Panc1 (cell line): ENCODE results near the gene SLIT3. TPM values are rescaled to one million over a fixed set of nuclear protein-coding genes. Genes with fewer than 3 reads are reported as not detected.

ENCODE experiments used
- ATAC-seq: fragments of 200-7000 bp; cut with Tn5 transposase; 2 replicates; pipeline ENCODE4 v1.9.1; 2020; ENCODE audit warnings: mild to moderate bottlenecking, moderate library complexity
- BruUV-seq: library from RNA; stranded (reverse); fragments of 400-500 nt; replicated peaks from 2 replicates; lab custom pipeline; 2021; lab: Mats Ljungman, UMichigan
- CTCF ChIA-PET: fragments of 300-600 bp; sonication (Branson Sonifier 250); formaldehyde crosslinking; loops from one replicate; lab custom pipeline; 2022; ENCODE audit warnings: antibody characterized with exemption; lab: Charles Lee
- POLR2A ChIA-PET: fragments of 300-600 bp; sonication (Branson Sonifier 250); formaldehyde crosslinking; loops from one replicate; lab custom pipeline; 2022; ENCODE audit warnings: antibody characterized with exemption; lab: Charles Lee
- DNase-seq: peaks from one replicate; pipeline ENCODE4 v3.0.0-alpha.2; 2010; ENCODE audit warnings: low read depth, low spot score
- H3K27ac ChIP-seq: 2 replicates; pipeline ENCODE4 v1.5.1; 2011; ENCODE audit warnings: mild to moderate bottlenecking, low read length, inconsistent platforms
- H3K27me3 ChIP-seq: fragments of 200-500 bp; sonication (Bioruptor generic); 2 replicates; pipeline ENCODE4 v1.6.0; 2014; ENCODE audit warnings: low read length, inconsistent platforms; ENCODE audit not compliant: control insufficient read depth, insufficient read depth
- H3K36me3 ChIP-seq: fragments of 200-500 bp; sonication (Bioruptor generic); 2 replicates; pipeline ENCODE4 v1.5.1; 2014; ENCODE audit warnings: inconsistent platforms, mild to moderate bottlenecking, low read length, moderate library complexity; ENCODE audit not compliant: control insufficient read depth, insufficient read depth
- H3K4me1 ChIP-seq: 2 replicates; pipeline ENCODE4 v1.5.1; 2011; ENCODE audit warnings: inconsistent platforms, mild to moderate bottlenecking, low read length, moderate library complexity; ENCODE audit not compliant: control insufficient read depth, insufficient read depth
- H3K4me3 ChIP-seq, 2 experiments: 2 replicates each; pipeline ENCODE4 v1.5.1; 2011 to 2012; ENCODE audit warnings: low read depth in 2 of 2, low read length in 2 of 2, mild to moderate bottlenecking in 2 of 2, inconsistent platforms in 1 of 2, moderate library complexity in 1 of 2
- H3K9me3 ChIP-seq: fragments of 200-500 bp; sonication (Bioruptor generic); 2 replicates; pipeline ENCODE4 v1.5.1; 2014; ENCODE audit warnings: low read depth, mild to moderate bottlenecking, inconsistent platforms, low read length, moderate library complexity; ENCODE audit not compliant: control insufficient read depth, insufficient read depth
- CTCF ChIP-seq: fragments of 450-650 bp; IDR thresholded peaks from 2 replicates; pipeline ENCODE4 v1.5.1; 2017; ENCODE audit warnings: mild to moderate bottlenecking
- POLR2AphosphoS5 ChIP-seq: IDR thresholded peaks from 2 replicates; pipeline ENCODE4 v1.6.1; 2012; ENCODE audit warnings: mild to moderate bottlenecking, low read depth, low read length, moderate library complexity
- REST ChIP-seq, 2 experiments: IDR thresholded peaks; 2 replicates each; pipeline ENCODE4 v1.6.1; 2011 to 2012; ENCODE audit warnings: low read depth in 2 of 2, control low read depth in 1 of 2, low read length in 1 of 2, mild to moderate bottlenecking in 1 of 2, moderate library complexity in 1 of 2; ENCODE audit not compliant: insufficient read depth in 1 of 2
- SIN3A ChIP-seq: IDR thresholded peaks from 2 replicates; pipeline ENCODE4 v1.6.1; 2012; ENCODE audit warnings: low read depth, mild to moderate bottlenecking, low read length, moderate library complexity, borderline replicate concordance; ENCODE audit not compliant: insufficient read depth
- TCF7L2 ChIP-seq: IDR thresholded peaks from 2 replicates; pipeline ENCODE4 v1.6.1; 2011; ENCODE audit warnings: mild to moderate bottlenecking, low read depth, low read length, inconsistent platforms
- in situ Hi-C: cut with HindIII; loops from 2 replicates; pipeline ENCODE4 v1.10.0; 2016; ENCODE audit warnings: low sequenced_read_pairs, low pct_unique_long_range_greater_than_20kb
- intact Hi-C: fragments of 100-400 bp; cut with micrococcal nuclease; formaldehyde crosslinking; loops from one replicate; pipeline ENCODE4 v1.10.0; 2022; ENCODE audit not compliant: unreplicated experiment
- total RNA-seq: library from RNA; stranded (reverse); gene quantifications from one replicate; pipeline ENCODE4 v1.2.1, GENCODE V29; 2021; ENCODE audit not compliant: unreplicated experiment

The SLIT3 gene
- total RNA-seq, 1 experiment from 2014 or later: 26.4 TPM

DNA sequence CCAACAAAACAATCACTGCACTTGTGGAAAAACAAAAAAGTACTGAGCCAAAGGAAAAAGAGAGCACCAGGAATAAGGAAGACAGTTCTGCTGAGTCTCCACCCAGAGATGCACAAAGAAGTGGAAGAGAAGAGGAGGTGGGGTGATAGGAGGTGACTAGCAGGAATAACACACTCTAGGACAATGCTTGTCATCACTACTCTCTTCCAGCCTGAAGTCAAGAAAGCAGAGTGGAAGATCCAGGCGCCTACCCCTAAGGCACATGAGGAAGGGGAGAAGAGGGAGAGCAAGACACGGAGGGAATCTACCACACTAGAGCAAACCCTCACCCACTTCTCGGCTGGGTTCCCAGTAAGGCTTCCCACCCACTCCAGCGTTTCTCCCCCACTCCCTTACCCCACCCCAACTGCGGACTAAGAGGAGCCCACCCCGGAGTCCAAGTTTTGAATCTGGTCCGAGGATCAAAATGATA, 1.7 kb downstream of the SLIT3 start:
- no peak for TF ChIP-seq POLR2AphosphoS5
- TF ChIP-seq SIN3A: no peak
- no peak for TF ChIP-seq TCF7L2
- TF ChIP-seq REST (IDR thresholded peaks at IDR 0.05; ENCODE audit: insufficient read depth in 1 of 2, low read depth in 2 of 2, low read length in 1 of 2): no peak
- no peak for TF ChIP-seq CTCF
- BruUV-seq: no TSS peak
- in situ Hi-C loops (no loop called here), intact Hi-C loops (no loop called here)
- H3K4me3 ChIP-seq: peak overlapping the region; percentile 57 to 68
- H3K36me3 ChIP-seq: no peaks in the 10 kb centered on the region
- CTCF ChIA-PET: no interaction called here
- H3K27ac ChIP-seq: peak overlapping the region; percentile 41; the same call in 1 of the 2 replicates
- ATAC-seq: no peak; the same call in 1 of the 2 replicates
- DNase-seq: no peak
- H3K9me3 ChIP-seq: no peaks in the 10 kb centered on the region
- POLR2A ChIA-PET: no interaction called here
- no peaks in the 10 kb centered on the region for H3K27me3 ChIP-seq
- peaks cover 21% of the 10 kb centered on the region for H3K4me1 ChIP-seq

DNA sequence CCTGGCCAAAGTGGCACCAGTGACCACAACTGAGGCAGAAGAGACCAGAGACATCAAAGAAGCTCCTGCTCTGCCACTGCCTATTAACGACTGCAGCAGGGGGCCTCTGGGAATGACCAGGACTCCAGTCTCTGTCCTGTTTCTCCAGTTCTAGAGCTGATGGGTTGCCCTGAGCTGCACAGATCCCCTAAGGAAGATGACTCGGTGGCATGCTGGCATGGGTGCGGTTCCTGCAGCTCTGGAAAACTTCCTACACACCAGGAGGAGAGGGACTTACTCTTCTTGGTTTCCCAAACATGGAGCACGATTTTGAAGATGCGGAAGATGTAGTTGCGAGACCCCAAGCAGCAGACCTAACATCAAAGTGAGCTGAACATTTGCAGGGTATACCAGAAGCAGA, 2.7 kb downstream of the SLIT3 start:
- no peak for DNase-seq
- H3K27me3 ChIP-seq: no peaks in the 10 kb centered on the region
- peak overlapping the region; percentile 23 to 57; a peak in 1 of 4 replicates for H3K4me3 ChIP-seq
- no TSS peak for BruUV-seq
- POLR2A ChIA-PET: no interaction called here
- H3K9me3 ChIP-seq: no peaks in the 10 kb centered on the region
- in situ Hi-C loops (no loop called here), intact Hi-C loops (no loop called here)
- H3K27ac ChIP-seq: peak overlapping the region; percentile 6; the same call in 1 of the 2 replicates
- CTCF ChIA-PET: no interaction called here
- no peak for ATAC-seq
- H3K36me3 ChIP-seq: no peaks in the 10 kb centered on the region
- no peak for TF ChIP-seq REST (IDR thresholded peaks at IDR 0.05; ENCODE audit: insufficient read depth in 1 of 2, low read depth in 2 of 2, low read length in 1 of 2)
- TF ChIP-seq POLR2AphosphoS5: no peak
- no peak for TF ChIP-seq CTCF
- TF ChIP-seq SIN3A: no peak
- no peak for TF ChIP-seq TCF7L2
- peaks cover 21% of the 10 kb centered on the region for H3K4me1 ChIP-seq
